ENCODE data around the gene SLC2A3.
"Not testable (repeated sequence)": the region's sequence is repeated elsewhere in the genome, so short reads cannot be mapped to it uniquely, and the experiment has no call there.

Gene SLC2A3

DNA sequence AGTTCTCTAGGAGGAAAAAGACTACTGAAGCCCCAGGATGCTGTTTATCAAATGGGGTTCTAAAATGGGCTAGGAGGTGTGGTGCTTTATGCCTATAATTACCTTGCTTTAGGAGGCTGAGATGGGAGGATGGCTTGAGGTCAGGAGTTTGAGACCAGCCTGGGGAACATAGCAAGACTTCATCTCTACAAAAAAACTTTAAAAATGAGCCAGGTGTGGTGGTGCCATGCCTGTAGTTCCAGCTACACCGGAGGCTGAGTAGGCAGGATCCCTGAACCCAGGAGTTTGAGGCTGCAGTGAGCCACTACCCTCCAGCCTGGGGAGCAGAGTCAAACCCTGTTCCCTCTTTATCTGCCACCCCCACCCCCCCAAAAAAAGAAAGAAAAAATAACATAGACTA lies 23.3 kb upstream of the SLC2A3 start:
- TF ChIP-seq TOX (CRISPR knock-in tag; IDR thresholded peaks at IDR 0.05; ENCODE audit: borderline replicate concordance) (no peak), OSR1 (CRISPR knock-in tag; IDR thresholded peaks at IDR 0.05) (no peak), GLIS3 (CRISPR knock-in tag; IDR thresholded peaks at IDR 0.05) (no peak)
- ATAC-seq: no peak

DNA sequence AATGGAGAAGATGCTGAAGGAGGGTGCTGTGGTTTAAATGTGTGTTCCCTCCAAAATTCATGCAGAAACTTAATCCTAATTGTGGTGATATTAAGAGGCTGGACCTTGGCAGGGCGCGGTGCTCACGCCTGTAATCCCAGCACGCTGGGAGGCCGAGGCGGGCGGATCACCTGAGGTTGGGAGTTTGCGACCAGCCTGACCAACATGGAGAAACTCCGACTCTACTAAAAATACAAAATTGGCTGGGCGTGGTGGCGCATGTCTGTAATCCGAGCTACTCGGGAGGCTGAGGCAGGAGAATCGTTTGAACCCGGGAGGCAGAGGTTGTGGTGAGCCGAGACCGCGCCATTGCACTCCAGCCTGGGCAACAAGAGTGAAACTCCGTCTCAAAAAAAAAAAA lies 18.9 kb upstream of the SLC2A3 start:
- not testable (repeated sequence) for ATAC-seq

DNA sequence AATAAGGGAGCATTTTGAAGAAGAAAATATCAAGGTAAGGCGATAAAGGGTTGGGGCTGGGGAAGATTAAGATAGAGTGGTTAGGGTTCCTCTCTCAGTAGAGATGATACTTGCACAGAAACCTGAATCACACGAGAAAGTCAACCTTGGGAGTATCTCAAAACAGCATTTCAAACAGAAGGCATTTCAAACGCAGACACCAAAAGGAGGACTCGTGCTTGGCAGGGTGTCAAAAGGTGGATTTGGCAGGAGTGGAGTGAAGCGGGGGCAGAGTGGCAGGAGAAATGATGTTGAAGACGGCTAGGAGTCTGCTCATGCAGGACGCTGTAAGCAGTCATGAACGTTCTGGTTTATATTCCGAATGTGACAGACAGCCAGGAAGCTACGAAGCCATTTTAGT lies 18.4 kb upstream of the SLC2A3 start:
- ATAC-seq: not testable (repeated sequence)

DNA sequence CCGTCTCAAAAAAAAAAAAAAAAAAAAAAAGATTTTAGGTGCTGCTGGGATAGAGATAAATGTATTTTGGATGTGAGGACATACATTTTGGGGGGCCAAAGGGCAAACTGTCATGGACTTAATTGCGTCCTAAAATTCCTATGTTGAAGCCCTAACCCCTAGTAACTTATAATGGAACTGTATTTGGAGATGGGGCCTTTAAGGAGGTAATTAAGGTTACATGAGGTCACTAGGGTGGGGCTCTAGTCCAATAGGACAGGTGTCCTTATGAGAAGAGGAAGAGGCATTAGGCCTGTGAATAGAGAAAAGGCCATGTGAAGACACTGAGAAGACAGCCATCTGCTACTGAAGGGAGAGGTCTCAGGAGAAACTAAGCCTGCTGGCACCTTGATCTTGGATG lies 17.9 kb upstream of the SLC2A3 start:
- ATAC-seq: not testable (repeated sequence)

DNA sequence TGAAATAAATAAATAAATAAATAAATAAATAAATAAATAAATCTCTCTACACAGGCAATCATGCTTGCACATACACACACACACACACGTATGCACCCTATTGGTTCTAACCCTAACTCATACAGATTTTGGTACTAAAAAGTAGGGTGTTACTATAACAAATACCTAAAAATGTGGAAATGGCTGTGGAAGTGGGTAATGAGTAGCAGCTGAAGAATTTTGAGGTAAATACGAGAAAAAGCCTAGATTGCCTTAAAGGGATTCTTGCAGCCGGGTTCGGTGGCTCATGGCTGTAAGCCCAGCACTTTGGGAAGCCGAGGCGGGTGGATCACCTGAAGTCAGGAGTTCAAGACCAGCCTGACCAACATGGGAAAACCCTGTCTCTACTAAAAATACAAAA lies 15.7 kb upstream of the SLC2A3 start:
- TF ChIP-seq, protein P1, sequence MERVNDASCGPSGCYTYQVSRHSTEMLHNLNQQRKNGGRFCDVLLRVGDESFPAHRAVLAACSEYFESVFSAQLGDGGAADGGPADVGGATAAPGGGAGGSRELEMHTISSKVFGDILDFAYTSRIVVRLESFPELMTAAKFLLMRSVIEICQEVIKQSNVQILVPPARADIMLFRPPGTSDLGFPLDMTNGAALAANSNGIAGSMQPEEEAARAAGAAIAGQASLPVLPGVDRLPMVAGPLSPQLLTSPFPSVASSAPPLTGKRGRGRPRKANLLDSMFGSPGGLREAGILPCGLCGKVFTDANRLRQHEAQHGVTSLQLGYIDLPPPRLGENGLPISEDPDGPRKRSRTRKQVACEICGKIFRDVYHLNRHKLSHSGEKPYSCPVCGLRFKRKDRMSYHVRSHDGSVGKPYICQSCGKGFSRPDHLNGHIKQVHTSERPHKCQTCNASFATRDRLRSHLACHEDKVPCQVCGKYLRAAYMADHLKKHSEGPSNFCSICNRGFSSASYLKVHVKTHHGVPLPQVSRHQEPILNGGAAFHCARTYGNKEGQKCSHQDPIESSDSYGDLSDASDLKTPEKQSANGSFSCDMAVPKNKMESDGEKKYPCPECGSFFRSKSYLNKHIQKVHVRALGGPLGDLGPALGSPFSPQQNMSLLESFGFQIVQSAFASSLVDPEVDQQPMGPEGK (CRISPR knock-in tag; IDR thresholded peaks at IDR 0.05; ENCODE audit: borderline replicate concordance): no peak
- TF ChIP-seq ZNF565 (CRISPR knock-in tag; conservative IDR thresholded peaks at IDR 0.05; ENCODE audit: low read depth) (no peak), ZFP30 (CRISPR knock-in tag; IDR thresholded peaks at IDR 0.05) (no peak), ZFP3 (CRISPR knock-in tag; IDR thresholded peaks at IDR 0.05) (no peak), GLIS3 (CRISPR knock-in tag; IDR thresholded peaks at IDR 0.05) (no peak), OSR1 (CRISPR knock-in tag; IDR thresholded peaks at IDR 0.05) (no peak), BACH2 (CRISPR knock-in tag; IDR thresholded peaks at IDR 0.05; ENCODE audit: borderline replicate concordance) (no peak), SNAI2 (CRISPR knock-in tag; IDR thresholded peaks at IDR 0.05) (no peak), PPARA (CRISPR knock-in tag; IDR thresholded peaks at IDR 0.05; ENCODE audit: borderline replicate concordance) (no peak), ISL1 (CRISPR knock-in tag; IDR thresholded peaks at IDR 0.05) (no peak), ZC3H10 (CRISPR knock-in tag; IDR thresholded peaks at IDR 0.05) (no peak), TCF4 (CRISPR knock-in tag; IDR thresholded peaks at IDR 0.05; ENCODE audit: borderline replicate concordance) (no peak), ZNF70 (CRISPR knock-in tag; IDR thresholded peaks at IDR 0.05) (no peak), TOX (CRISPR knock-in tag; IDR thresholded peaks at IDR 0.05; ENCODE audit: borderline replicate concordance) (no peak), RARB (CRISPR knock-in tag; IDR thresholded peaks at IDR 0.05) (no peak), CSDC2 (CRISPR knock-in tag; IDR thresholded peaks at IDR 0.05) (no peak)
- TF ChIP-seq, protein P2, sequence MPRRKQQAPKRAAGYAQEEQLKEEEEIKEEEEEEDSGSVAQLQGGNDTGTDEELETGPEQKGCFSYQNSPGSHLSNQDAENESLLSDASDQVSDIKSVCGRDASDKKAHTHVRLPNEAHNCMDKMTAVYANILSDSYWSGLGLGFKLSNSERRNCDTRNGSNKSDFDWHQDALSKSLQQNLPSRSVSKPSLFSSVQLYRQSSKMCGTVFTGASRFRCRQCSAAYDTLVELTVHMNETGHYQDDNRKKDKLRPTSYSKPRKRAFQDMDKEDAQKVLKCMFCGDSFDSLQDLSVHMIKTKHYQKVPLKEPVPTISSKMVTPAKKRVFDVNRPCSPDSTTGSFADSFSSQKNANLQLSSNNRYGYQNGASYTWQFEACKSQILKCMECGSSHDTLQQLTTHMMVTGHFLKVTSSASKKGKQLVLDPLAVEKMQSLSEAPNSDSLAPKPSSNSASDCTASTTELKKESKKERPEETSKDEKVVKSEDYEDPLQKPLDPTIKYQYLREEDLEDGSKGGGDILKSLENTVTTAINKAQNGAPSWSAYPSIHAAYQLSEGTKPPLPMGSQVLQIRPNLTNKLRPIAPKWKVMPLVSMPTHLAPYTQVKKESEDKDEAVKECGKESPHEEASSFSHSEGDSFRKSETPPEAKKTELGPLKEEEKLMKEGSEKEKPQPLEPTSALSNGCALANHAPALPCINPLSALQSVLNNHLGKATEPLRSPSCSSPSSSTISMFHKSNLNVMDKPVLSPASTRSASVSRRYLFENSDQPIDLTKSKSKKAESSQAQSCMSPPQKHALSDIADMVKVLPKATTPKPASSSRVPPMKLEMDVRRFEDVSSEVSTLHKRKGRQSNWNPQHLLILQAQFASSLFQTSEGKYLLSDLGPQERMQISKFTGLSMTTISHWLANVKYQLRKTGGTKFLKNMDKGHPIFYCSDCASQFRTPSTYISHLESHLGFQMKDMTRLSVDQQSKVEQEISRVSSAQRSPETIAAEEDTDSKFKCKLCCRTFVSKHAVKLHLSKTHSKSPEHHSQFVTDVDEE (CRISPR knock-in tag; IDR thresholded peaks at IDR 0.05): no peak
- TF ChIP-seq, protein P3, sequence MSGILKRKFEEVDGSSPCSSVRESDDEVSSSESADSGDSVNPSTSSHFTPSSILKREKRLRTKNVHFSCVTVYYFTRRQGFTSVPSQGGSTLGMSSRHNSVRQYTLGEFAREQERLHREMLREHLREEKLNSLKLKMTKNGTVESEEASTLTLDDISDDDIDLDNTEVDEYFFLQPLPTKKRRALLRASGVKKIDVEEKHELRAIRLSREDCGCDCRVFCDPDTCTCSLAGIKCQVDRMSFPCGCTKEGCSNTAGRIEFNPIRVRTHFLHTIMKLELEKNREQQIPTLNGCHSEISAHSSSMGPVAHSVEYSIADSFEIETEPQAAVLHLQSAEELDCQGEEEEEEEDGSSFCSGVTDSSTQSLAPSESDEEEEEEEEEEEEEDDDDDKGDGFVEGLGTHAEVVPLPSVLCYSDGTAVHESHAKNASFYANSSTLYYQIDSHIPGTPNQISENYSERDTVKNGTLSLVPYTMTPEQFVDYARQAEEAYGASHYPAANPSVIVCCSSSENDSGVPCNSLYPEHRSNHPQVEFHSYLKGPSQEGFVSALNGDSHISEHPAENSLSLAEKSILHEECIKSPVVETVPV (CRISPR knock-in tag; IDR thresholded peaks at IDR 0.05): no peak
- TF ChIP-seq, protein P4, sequence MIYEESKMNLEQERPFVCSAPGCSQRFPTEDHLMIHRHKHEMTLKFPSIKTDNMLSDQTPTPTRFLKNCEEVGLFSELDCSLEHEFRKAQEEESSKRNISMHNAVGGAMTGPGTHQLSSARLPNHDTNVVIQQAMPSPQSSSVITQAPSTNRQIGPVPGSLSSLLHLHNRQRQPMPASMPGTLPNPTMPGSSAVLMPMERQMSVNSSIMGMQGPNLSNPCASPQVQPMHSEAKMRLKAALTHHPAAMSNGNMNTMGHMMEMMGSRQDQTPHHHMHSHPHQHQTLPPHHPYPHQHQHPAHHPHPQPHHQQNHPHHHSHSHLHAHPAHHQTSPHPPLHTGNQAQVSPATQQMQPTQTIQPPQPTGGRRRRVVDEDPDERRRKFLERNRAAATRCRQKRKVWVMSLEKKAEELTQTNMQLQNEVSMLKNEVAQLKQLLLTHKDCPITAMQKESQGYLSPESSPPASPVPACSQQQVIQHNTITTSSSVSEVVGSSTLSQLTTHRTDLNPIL (CRISPR knock-in tag; IDR thresholded peaks at IDR 0.05; ENCODE audit: low read depth): no peak
- ATAC-seq: no peak

DNA sequence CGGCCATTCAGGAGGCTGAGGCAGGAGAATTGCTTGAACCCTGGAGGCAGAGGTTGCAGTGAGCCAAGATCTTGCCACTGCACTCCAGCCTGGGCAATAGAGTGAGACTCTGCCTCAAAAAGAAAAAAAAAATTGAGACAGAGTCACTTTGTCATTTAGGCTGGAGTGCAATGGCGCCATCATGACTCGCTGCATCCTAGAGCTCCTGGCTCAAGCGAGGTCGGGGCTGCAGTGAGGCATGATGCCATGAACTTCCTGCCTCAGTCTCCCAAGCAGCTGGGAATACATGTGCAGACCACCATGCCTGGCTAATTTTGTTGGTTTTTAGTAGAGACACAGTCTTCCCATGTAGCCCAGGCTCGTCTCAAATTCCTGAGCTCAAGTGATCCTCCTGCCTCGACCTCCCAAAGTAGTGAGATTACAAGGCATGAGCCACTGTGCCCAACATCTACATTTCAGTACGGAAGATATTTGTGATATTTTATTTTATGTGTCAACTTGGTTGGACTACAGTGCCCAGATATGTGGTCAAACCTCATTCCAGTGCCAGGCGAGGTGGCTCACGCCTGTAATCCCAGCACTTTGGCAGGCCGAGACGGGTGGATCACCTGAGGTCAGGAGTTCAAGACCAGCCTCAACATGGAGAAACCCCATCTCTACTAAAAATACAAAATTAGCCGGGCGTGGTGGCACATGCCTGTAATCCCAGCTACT lies 14.4 kb upstream of the SLC2A3 start:
- ATAC-seq: not testable (repeated sequence)

Data from SK-N-SH treated with all-trans-retinoic acid at 6 μM for 48 hours (cell line).